B cell (primary cell): ENCODE data around the gene FAM25G. TPM values are rescaled to one million over a fixed set of nuclear protein-coding genes. Genes with fewer than 3 reads are reported as not detected.

ENCODE experiments used
- ATAC-seq: fragments of 200-7000 bp; cut with Tn5 transposase; one replicate; pipeline ENCODE4 v1.10.0; 2021; ENCODE audit warnings: low read depth, mild to moderate bottlenecking, moderate number of reproducible peaks, moderate library complexity
- CTCF ChIA-PET: fragments of 350-600 bp; sonication (Branson Sonifier 250); formaldehyde crosslinking; loops from one replicate; lab custom pipeline; 2021; ENCODE audit warnings: antibody characterized with exemption, inconsistent platforms; lab: Charles Lee
- POLR2A ChIA-PET: fragments of 350-600 bp; sonication (Branson Sonifier 250); formaldehyde crosslinking; loops from one replicate; lab custom pipeline; 2021; ENCODE audit warnings: antibody characterized with exemption; lab: Charles Lee
- DNase-seq: peaks from one replicate; pipeline ENCODE4 v3.0.0; 2013
- H2AFZ ChIP-seq: 2 replicates; pipeline ENCODE4 v1.6.1; 2012; ENCODE audit warnings: mild to moderate bottlenecking, low read depth, low read length; ENCODE audit not compliant: insufficient read depth, poor library complexity, severe bottlenecking
- H3K27ac ChIP-seq, 2 donors: 1 replicate in 1 of 2; 2 replicates in 1 of 2; pipeline ENCODE4 v1.5.1; 2012 to 2013; ENCODE audit warnings: low read length in 2 of 2, mild to moderate bottlenecking in 2 of 2, moderate library complexity in 1 of 2
- H3K27me3 ChIP-seq, 4 experiments: fragments of 200-600 bp in 1 of 4; sonication (generic) in 1 of 4; replicated peaks in 1 of 4; 1 replicate in 2 of 4; 2 replicates in 2 of 4; pipeline versions ENCODE4 v1.6.1 to v1.7.0; 2013 to 2016; ENCODE audit warnings: low read length in 3 of 4, mild to moderate bottlenecking in 2 of 4, mixed read lengths in 1 of 4, moderate library complexity in 1 of 4; ENCODE audit not compliant: insufficient read depth in 4 of 4, control insufficient read depth in 3 of 4; ENCODE audit errors: control extremely low read depth in 1 of 4
- H3K36me3 ChIP-seq, 2 experiments: replicated peaks in 1 of 2; 1 replicate in 1 of 2; 2 replicates in 1 of 2; pipeline versions ENCODE4 v1.6.1 to v1.7.1; 2013; ENCODE audit warnings: low read length in 1 of 2; ENCODE audit not compliant: insufficient read depth in 2 of 2, control insufficient read depth in 1 of 2; ENCODE audit errors: control extremely low read depth in 1 of 2, extremely low read depth in 1 of 2
- H3K4me1 ChIP-seq, 2 donors: fragments of 200-600 bp in 1 of 2; sonication (generic) in 1 of 2; 1 replicate in 1 of 2; 2 replicates in 1 of 2; pipeline versions ENCODE4 v1.5.1 to v1.6.1; 2013 to 2017; ENCODE audit warnings: low read length in 2 of 2; ENCODE audit not compliant: control insufficient read depth in 2 of 2, insufficient read depth in 2 of 2
- H3K4me2 ChIP-seq: replicated peaks from 2 replicates; pipeline ENCODE3; 2012; ENCODE audit warnings: mild to moderate bottlenecking, low read depth, low read length; ENCODE audit not compliant: poor library complexity, severe bottlenecking
- H3K4me3 ChIP-seq, 5 experiments: fragments of 200-600 bp in 1 of 5; sonication (generic) in 1 of 5; 1 replicate in 3 of 5; 2 replicates in 2 of 5; pipeline versions ENCODE4 v1.5.1 to v1.7.0; 2011 to 2016; ENCODE audit warnings: low read length in 4 of 5, mild to moderate bottlenecking in 4 of 5, low read depth in 2 of 5, control low read depth in 1 of 5, moderate library complexity in 1 of 5; ENCODE audit not compliant: insufficient read depth in 1 of 5; ENCODE audit errors: control extremely low read depth in 1 of 5, extremely low read depth in 1 of 5
- H3K79me2 ChIP-seq: fragments of 200-600 bp; sonication (generic); one replicate; pipeline ENCODE4 v1.6.0; 2016; ENCODE audit warnings: low read length; ENCODE audit not compliant: control insufficient read depth, insufficient read depth
- H3K9ac ChIP-seq: fragments of 200-600 bp; sonication (generic); 2 replicates; pipeline ENCODE4 v1.6.1; 2017; ENCODE audit warnings: mild to moderate bottlenecking, low read length, moderate library complexity
- H3K9me3 ChIP-seq, 3 donors: one replicate each; pipeline versions ENCODE4 v1.6.1 to v1.7.1; 2013; ENCODE audit warnings: low read length in 2 of 3; ENCODE audit not compliant: control insufficient read depth in 2 of 3, insufficient read depth in 1 of 3; ENCODE audit errors: control extremely low read depth in 1 of 3
- H4K20me1 ChIP-seq: 2 replicates; pipeline ENCODE4 v1.6.0; 2012; ENCODE audit warnings: mild to moderate bottlenecking, low read length; ENCODE audit not compliant: insufficient read depth, control insufficient read depth, poor library complexity, severe bottlenecking
- H3K27ac Mint-ChIP-seq: one replicate; pipeline ENCODE4 v1.8.0; 2021; ENCODE audit warnings: mixed read lengths
- H3K27me3 Mint-ChIP-seq: one replicate; pipeline ENCODE4 v1.8.0; 2021; ENCODE audit warnings: mixed read lengths
- H3K4me1 Mint-ChIP-seq: one replicate; pipeline ENCODE4 v1.8.0; 2021; ENCODE audit warnings: mixed read lengths
- H3K4me3 Mint-ChIP-seq: one replicate; pipeline ENCODE4 v1.8.0; 2021; ENCODE audit warnings: mixed read lengths
- H3K9me3 Mint-ChIP-seq: one replicate; pipeline ENCODE4 v1.8.0; 2022; ENCODE audit warnings: mixed read lengths; ENCODE audit not compliant: insufficient read depth
- CTCF ChIP-seq: fragments of 200-600 bp; IDR thresholded peaks from one replicate; pipeline ENCODE4 v1.8.0; 2022; ENCODE audit warnings: antibody characterized with exemption, mild to moderate bottlenecking
- EZH2 ChIP-seq: IDR thresholded peaks from 2 replicates; pipeline ENCODE4 v1.6.1; 2012; ENCODE audit warnings: borderline replicate concordance, low read depth, mild to moderate bottlenecking, moderate library complexity, low read length; ENCODE audit not compliant: insufficient read depth, poor library complexity, severe bottlenecking
- WGBS: methylation state at CpG from one replicate; pipeline ENCODE4 v1.1.5; 2013; ENCODE audit warnings: missing lambda C conversion rate; ENCODE audit not compliant: insufficient coverage; 5-methylcytosine and 5-hydroxymethylcytosine counted together
- intact Hi-C: fragments of 100-400 bp; cut with micrococcal nuclease; formaldehyde crosslinking; loops from one replicate; pipeline ENCODE4 v1.10.0; 2022
- polyA plus RNA-seq: library from polyadenylated mRNA; depleted of rRNA; stranded (reverse); fragments of >200 nt; gene quantifications from 2 replicates; pipeline ENCODE4 v1.2.3, GENCODE V29; 2012
- total RNA-seq, 2 donors: library from RNA; stranded (reverse); fragments of 120-200 nt in 1 of 2; gene quantifications; 1 replicate in 1 of 2; 2 replicates in 1 of 2; pipeline versions ENCODE4 v1.2.3 to v1.2.4, GENCODE V29; 2013 to 2022

FAM25G gene
- total and polyA plus RNA-seq, 2 donors (not counting 1 experiment from before 2014, with no cell fraction given): not detected

GRCh38 chr10:47451273-47451997 is 40.1 kb downstream of the FAM25G start:
- Histone ChIP-seq H2AFZ (no peak overlapping the region), H3K9ac (no peak overlapping the region), H3K4me1 (peaks cover 0 to 14% of the 10 kb centered on the region in 2 donors), H3K36me3 (no peaks in the 10 kb centered on the region), H3K9me3 (peaks cover 0 to 12% (median 2%) of the 10 kb centered on the region in 3 donors), H3K27me3 (peaks cover 0 to 3% (median 0%) of the 10 kb centered on the region in 4 experiments), H4K20me1 (no peaks in the 10 kb centered on the region), H3K79me2 (no peaks in the 10 kb centered on the region), H3K4me2 (no peak overlapping the region), H3K27ac (no peak overlapping the region), H3K4me3 (no peak overlapping the region)
- H3K27ac Mint-ChIP-seq: no peak overlapping the region
- H3K4me1 Mint-ChIP-seq: peaks cover 16% of the 10 kb centered on the region
- peaks cover 12% of the 10 kb centered on the region for H3K27me3 Mint-ChIP-seq
- POLR2A ChIA-PET: no interaction called here
- no peak for ATAC-seq
- no peak for DNase-seq
- H3K4me3 Mint-ChIP-seq: no peak overlapping the region
- intact Hi-C loops: no loop called here
- CTCF ChIA-PET: no interaction called here
- 91% methylated on average over 13 of the region's 13 CpGs for WGBS
- TF ChIP-seq EZH2: no peak
- no peak for TF ChIP-seq CTCF
- H3K9me3 Mint-ChIP-seq: peaks cover 3% of the 10 kb centered on the region

GRCh38 chr10:47450442-47450841 is 41.1 kb downstream of the FAM25G start:
- Histone ChIP-seq H3K4me3 (no peak overlapping the region), H3K4me2 (no peak overlapping the region), H3K9me3 (peaks cover 0 to 16% (median 10%) of the 10 kb centered on the region in 3 donors), H3K36me3 (no peaks in the 10 kb centered on the region), H3K4me1 (peaks cover 0 to 14% of the 10 kb centered on the region in 2 donors), H4K20me1 (no peaks in the 10 kb centered on the region), H3K79me2 (no peaks in the 10 kb centered on the region), H2AFZ (no peak overlapping the region), H3K9ac (no peak overlapping the region), H3K27ac (no peak overlapping the region), H3K27me3 (peaks cover 0 to 3% (median 0%) of the 10 kb centered on the region in 4 experiments)
- TF ChIP-seq EZH2: no peak
- TF ChIP-seq CTCF: no peak
- ChIA-PET POLR2A (no interaction called here), CTCF (no interaction called here)
- intact Hi-C loops: no loop called here
- no peak overlapping the region for H3K27ac Mint-ChIP-seq
- DNase-seq: no peak
- H3K9me3 Mint-ChIP-seq: peaks cover 9% of the 10 kb centered on the region
- peaks cover 12% of the 10 kb centered on the region for H3K27me3 Mint-ChIP-seq
- ATAC-seq: no peak
- no peak overlapping the region for H3K4me3 Mint-ChIP-seq
- 95% methylated on average over 2 of the region's 2 CpGs for WGBS
- H3K4me1 Mint-ChIP-seq: peaks cover 16% of the 10 kb centered on the region
